H1 (cell line): ENCODE results near the gene OSMR. TPM values are rescaled to one million over a fixed set of nuclear protein-coding genes. Genes with fewer than 3 reads are reported as not detected.

Experiments used
- BCL11A ChIP-seq, 2 experiments: IDR thresholded peaks; one replicate each; pipeline ENCODE4 v1.6.1; 2011; ENCODE audit warnings: low read depth in 2 of 2, low read length in 2 of 2, mild to moderate bottlenecking in 2 of 2
- CBX5 ChIP-seq: fragments of 300-800, 300-1000 bp; sonication (generic); IDR thresholded peaks from 2 replicates; pipeline ENCODE4 v1.7.1; 2016; ENCODE audit warnings: antibody characterized with exemption, low read length, low read depth
- CHD7 ChIP-seq: fragments of 300-600 bp; sonication (generic); IDR thresholded peaks from 2 replicates; pipeline ENCODE4 v1.7.1; 2012; ENCODE audit warnings: low read length, moderate library complexity, mild to moderate bottlenecking, inconsistent platforms; ENCODE audit not compliant: insufficient replicate concordance
- CREB1 ChIP-seq: IDR thresholded peaks from 2 replicates; pipeline ENCODE4 v1.6.1; 2012; ENCODE audit warnings: inconsistent platforms
- CTCF ChIP-seq, 3 experiments: IDR thresholded peaks; 1 replicate in 2 of 3; 2 replicates in 1 of 3; pipeline versions ENCODE4 v1.5.1 to v1.6.1; 2011; ENCODE audit warnings: low read length in 3 of 3, mild to moderate bottlenecking in 3 of 3, inconsistent platforms in 2 of 3, low read depth in 1 of 3, moderate library complexity in 1 of 3; ENCODE audit not compliant: insufficient read depth in 1 of 3; ENCODE audit errors: control extremely low read depth in 1 of 3
- JUND ChIP-seq: IDR thresholded peaks from 2 replicates; pipeline ENCODE4 v1.6.1; 2011; ENCODE audit warnings: mild to moderate bottlenecking, improper control_type of control experiment, low read length
- SIX5 ChIP-seq: IDR thresholded peaks from 2 replicates; pipeline ENCODE4 v1.6.1; 2011; ENCODE audit warnings: mild to moderate bottlenecking, low read depth, low read length
- polyA plus RNA-seq, 7 experiments: library from polyadenylated mRNA; depleted of rRNA in 3 of 7; stranded (reverse) in 5 of 7; unstranded in 2 of 7; fragments of >200 nt in 5 of 7; fragments of 200-250 nt in 2 of 7; gene quantifications; 1 replicate in 5 of 7; 2 replicates in 1 of 7; 4 replicates in 1 of 7; pipeline versions ENCODE4 v1.2.1 to v1.2.3, GENCODE V29; 2011 to 2013; ENCODE audit warnings: missing spikeins in 2 of 7, mixed read lengths in 2 of 7
- total RNA-seq: library from RNA; stranded (reverse); fragmentation: NEBNext Ultra II Directional; extraction: Animal tissue kit (Norgen Biotek cat#: 25700); gene quantifications from 2 replicates; pipeline ENCODE4 v1.2.1, GENCODE V29; 2021

Gene OSMR
- total and polyA plus RNA-seq, 2 of the 8 experiments (the other 6 are each of a cell fraction or from before 2014, with no cell fraction given), result 2.3 to 2.6 TPM

- no peak for TF ChIP-seq CHD7
- TF ChIP-seq CREB1, result no peak
- no peak for TF ChIP-seq CBX5
- TF ChIP-seq CTCF (IDR thresholded peaks at IDR 0.05; ENCODE audit: control extremely low read depth in 1 of 3, insufficient read depth in 1 of 3, low read depth in 1 of 3, low read length in 3 of 3), result no peak
- no peak for TF ChIP-seq SIX5
- no peak for TF ChIP-seq BCL11A (IDR thresholded peaks at IDR 0.05; ENCODE audit: low read depth in 2 of 2, low read length in 2 of 2)
- TF ChIP-seq JUND, result no peak
Measured at GRCh38 chr5:38823503-38823902, 22.3 kb upstream of the OSMR start (continued).
